ENCODE results near the gene NCMAP. TPM values are rescaled to one million over a fixed set of nuclear protein-coding genes. Genes with fewer than 3 reads are reported as not detected.
"Not testable (repeated sequence)": the region's sequence is repeated elsewhere in the genome, so short reads cannot be mapped to it uniquely, and the experiment has no call there.

Gene NCMAP
- total RNA-seq, 3 donors from 2014 or later = 0.16 to 8.2 (median 0.98) TPM

GRCh38 chr1:24541711-24542346 is 14.1 kb upstream of the NCMAP start:
- Histone ChIP-seq H3K9me3 (no peaks in the 10 kb centered on the region), H3K36me3 (no peaks in the 10 kb centered on the region), H3K4me1 (no peaks in the 10 kb centered on the region), H3K4me3 (no peak overlapping the region), H3K27me3 (no peaks in the 10 kb centered on the region), H3K27ac (peak overlapping the region in 1 of 2 donors; percentile 23)
- no peak for DNase-seq (ENCODE audit: low spot score in 2 of 2)
- intact Hi-C loops (cut with DNase I; ENCODE audit: low total_unique reads) = no loop called here
- TF ChIP-seq CTCF (IDR thresholded peaks at IDR 0.05) (peak in 2 of 3 donors; percentile 19 to 22), POLR2AphosphoS5 (IDR thresholded peaks at IDR 0.05) (no peak), POLR2A (IDR thresholded peaks at IDR 0.05) (no peak)

- no peak for DNase-seq (ENCODE audit: low spot score in 2 of 2)
- intact Hi-C loops (cut with DNase I; ENCODE audit: low total_unique reads) = no loop called here
- no peaks in the 10 kb centered on the region for H3K27me3 ChIP-seq
- H3K4me3 ChIP-seq = no peak overlapping the region
- no peaks in the 10 kb centered on the region for H3K36me3 ChIP-seq
- TF ChIP-seq POLR2A (IDR thresholded peaks at IDR 0.05) (no peak), POLR2AphosphoS5 (IDR thresholded peaks at IDR 0.05) (no peak), CTCF (IDR thresholded peaks at IDR 0.05) (no peak)
- no peak overlapping the region for H3K27ac ChIP-seq
- H3K9me3 ChIP-seq = no peaks in the 10 kb centered on the region
- H3K4me1 ChIP-seq = no peaks in the 10 kb centered on the region
These were observed 11.6 kb upstream of the NCMAP start for GRCh38 chr1:24544239-24544638.

- no peaks in the 10 kb centered on the region for H3K36me3 ChIP-seq
- DNase-seq (ENCODE audit: low spot score in 2 of 2) = no peak
- H3K27me3 ChIP-seq = no peaks in the 10 kb centered on the region
- no peak overlapping the region for H3K27ac ChIP-seq
- intact Hi-C loops (cut with DNase I; ENCODE audit: low total_unique reads) = no loop called here
- H3K9me3 ChIP-seq = no peaks in the 10 kb centered on the region
- H3K4me3 ChIP-seq = no peak overlapping the region
- H3K4me1 ChIP-seq = no peaks in the 10 kb centered on the region
- TF ChIP-seq POLR2AphosphoS5 (IDR thresholded peaks at IDR 0.05) (no peak), POLR2A (IDR thresholded peaks at IDR 0.05) (no peak), CTCF (IDR thresholded peaks at IDR 0.05) (no peak)
These were observed 10.2 kb upstream of the NCMAP start for GRCh38 chr1:24545662-24546061.

- TF ChIP-seq POLR2A (IDR thresholded peaks at IDR 0.05) (no peak), POLR2AphosphoS5 (IDR thresholded peaks at IDR 0.05) (no peak)
- no peak for DNase-seq (ENCODE audit: low spot score in 2 of 2)
- Histone ChIP-seq H3K4me3 (no peak overlapping the region), H3K27ac (no peak overlapping the region), H3K27me3 (no peaks in the 10 kb centered on the region), H3K36me3 (no peaks in the 10 kb centered on the region), H3K9me3 (no peaks in the 10 kb centered on the region), H3K4me1 (no peaks in the 10 kb centered on the region)
- intact Hi-C loops (cut with DNase I; ENCODE audit: low total_unique reads) = no loop called here
These were observed 8.7 kb upstream of the NCMAP start for GRCh38 chr1:24547195-24547594.

GRCh38 chr1:24548070-24548469 is 7.8 kb upstream of the NCMAP start:
- Histone ChIP-seq H3K9me3 (no peaks in the 10 kb centered on the region), H3K4me1 (no peaks in the 10 kb centered on the region), H3K27me3 (no peaks in the 10 kb centered on the region), H3K27ac (no peak overlapping the region), H3K4me3 (no peak overlapping the region), H3K36me3 (no peaks in the 10 kb centered on the region)
- TF ChIP-seq POLR2AphosphoS5 (IDR thresholded peaks at IDR 0.05) (no peak), CTCF (IDR thresholded peaks at IDR 0.05) (no peak), POLR2A (IDR thresholded peaks at IDR 0.05) (no peak)
- DNase-seq (ENCODE audit: low spot score in 2 of 2) = no peak
- intact Hi-C loops (cut with DNase I; ENCODE audit: low total_unique reads) = no loop called here

GRCh38 chr1:24549210-24549609 is 6.7 kb upstream of the NCMAP start:
- H3K4me3 ChIP-seq; intact Hi-C loops (cut with DNase I; ENCODE audit: low total_unique reads); H3K27ac ChIP-seq; H3K4me1 ChIP-seq; H3K36me3 ChIP-seq; H3K9me3 ChIP-seq; H3K27me3 ChIP-seq; DNase-seq (ENCODE audit: low spot score in 2 of 2): not testable (repeated sequence)

Measured in breast epithelium (tissue), 4 donors.